HG03280 (cell line): Measurements from ENCODE around the gene TIMM9.
"Not testable (repeated sequence)": the region's sequence is repeated elsewhere in the genome, so short reads cannot be mapped to it uniquely, and the experiment has no call there.

Source experiments
- ATAC-seq: cut with Tn5 transposase; IDR thresholded peaks from one replicate; pipeline ENCODE4 v1.9.1; 2021; ENCODE audit warnings: mild to moderate bottlenecking, moderate library complexity; ENCODE audit not compliant: unreplicated experiment

The TIMM9 gene

DNA sequence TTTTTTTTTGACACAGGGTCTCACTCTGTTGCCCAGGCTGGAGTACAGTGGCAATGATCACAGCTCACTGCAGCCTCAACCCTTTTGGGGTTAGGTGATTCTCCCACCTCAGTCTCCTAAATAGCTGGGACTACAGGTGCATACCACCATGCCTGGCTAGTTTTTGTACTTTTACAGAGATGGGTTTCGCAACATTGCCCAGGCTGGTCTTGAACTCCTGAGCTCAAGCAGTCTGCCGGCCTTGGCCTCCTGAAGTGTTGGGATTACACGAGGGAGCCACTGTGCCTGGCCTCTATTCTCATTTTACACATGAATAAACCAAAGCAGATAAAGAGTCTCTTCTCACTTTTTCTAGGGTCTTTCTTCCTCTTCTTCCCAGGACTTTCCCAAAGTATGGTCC, 28.4 kb downstream of the TIMM9 start:
- no peak for ATAC-seq

DNA sequence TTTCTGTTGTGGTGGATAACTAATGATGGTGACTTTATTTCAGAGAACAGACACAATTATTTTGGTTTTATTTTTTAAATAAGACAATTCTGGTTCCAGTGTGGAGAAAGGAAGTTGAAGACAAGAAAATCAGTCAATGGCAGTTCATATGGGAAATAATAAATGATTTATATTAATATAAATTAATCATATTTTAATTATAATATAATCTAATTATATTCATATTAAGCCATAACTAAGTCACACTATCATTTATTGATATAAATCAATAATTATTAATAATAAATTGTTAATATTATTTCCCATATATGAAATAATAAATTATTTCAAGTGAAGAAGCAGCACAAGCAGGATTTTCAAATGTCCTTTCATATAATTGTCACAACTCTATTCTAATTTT, 28.8 kb downstream of the TIMM9 start:
- ATAC-seq: no peak

DNA sequence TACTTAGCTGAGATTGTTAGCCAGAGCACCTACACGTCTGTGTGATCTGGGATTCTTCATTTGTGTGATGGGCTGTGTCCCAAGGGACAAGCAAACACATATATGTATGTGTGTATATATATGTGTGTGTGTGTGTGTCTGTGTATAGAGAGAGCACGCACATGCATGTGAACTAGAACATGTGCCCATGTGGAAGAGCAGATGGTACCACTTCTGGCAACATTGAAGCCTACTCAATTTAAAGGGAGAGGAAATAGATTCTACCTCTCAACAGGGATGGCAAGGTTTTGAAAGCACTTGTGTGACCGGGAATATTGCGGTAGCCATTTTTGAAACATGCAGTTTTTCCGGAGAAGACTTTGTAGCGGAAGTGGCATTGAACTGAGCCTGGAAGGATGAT, 30.2 kb downstream of the TIMM9 start:
- ATAC-seq: no peak

DNA sequence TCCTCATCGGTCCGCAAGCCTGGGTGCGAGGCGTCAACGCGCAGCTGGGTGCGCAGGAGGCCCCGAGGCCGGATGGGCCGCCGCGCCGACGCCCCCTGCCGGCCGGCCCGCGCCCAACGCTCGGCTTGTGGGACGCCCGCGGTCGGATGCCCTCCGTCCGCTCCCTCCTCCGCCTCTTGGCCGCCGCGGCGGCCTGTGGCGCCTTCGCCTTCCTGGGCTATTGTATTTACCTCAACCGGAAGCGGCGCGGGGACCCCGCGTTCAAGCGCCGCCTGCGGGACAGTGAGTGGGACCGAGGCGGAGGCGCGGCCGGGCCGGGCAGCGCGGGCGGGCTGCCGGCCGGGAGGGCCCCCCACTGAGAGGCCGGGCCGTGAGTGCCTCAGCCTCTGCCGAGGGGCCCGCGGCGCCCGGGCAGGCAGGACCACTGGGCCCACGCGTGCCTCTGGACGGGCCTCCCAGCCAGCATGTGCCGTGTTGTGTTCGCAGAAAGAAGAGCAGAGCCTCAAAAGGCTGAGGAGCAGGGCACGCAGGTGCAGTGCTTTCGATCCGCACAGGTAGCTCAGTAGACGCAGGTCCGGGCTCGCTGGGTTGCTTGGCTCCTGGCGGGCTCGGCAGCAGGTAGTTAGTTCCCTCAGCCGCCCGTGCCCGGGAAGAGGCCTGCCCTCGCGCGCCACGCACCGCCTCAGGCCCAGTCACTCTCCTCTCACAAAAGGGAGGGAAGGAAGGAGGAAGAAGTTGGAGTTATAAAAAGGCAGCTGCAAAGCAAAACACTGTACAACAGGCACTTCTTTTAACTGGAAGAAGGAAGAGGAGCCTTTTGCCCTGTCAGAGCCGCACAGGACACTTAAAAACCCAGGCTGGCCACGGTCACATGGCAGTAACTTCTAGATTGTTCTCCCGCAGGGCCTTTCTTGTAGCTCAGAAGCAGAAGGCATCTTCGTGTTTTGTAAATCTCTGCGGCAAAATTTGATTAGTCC, 31.2 kb downstream of the TIMM9 start, which contains the start of gene TOMM20L:
Gene TOMM20L (plus strand): TSS at position 119 of the 977 bp plus-strand sequence. CDS start 28 bp downstream, at position 147.
- ATAC-seq: peak; percentile 97

DNA sequence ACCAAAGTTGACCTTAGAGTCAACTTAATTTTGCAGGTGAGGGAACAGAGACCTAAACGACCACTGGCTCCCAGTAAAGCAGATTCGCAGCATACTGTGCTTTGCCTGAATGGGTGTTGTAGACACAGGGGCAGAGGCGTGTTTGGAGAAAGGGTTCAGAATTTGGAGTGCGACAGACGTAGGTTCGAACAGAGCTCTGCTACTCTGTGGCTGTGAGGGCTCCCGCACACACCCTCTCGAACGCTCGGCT, 31.8 kb downstream of the TIMM9 start:
- no peak for ATAC-seq

DNA sequence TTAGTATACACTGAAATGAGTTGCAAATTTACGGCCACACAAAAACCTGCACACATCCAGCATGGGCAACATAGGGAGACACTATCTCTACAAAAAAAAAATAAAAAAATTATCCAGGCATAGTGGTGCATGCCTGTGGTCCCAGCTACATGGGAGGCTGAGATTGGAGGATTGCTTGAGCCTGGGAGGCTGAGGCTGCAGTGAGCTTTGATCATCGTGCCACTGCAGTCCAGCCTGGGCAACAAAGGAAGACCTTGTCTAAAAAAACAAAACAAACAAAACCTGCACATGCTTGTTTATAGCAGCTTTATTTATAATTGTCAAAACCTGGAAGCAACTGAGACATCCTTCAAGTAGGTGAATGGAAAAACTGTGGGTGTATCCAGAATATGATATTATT, 36.5 kb downstream of the TIMM9 start:
- no peak for ATAC-seq

DNA sequence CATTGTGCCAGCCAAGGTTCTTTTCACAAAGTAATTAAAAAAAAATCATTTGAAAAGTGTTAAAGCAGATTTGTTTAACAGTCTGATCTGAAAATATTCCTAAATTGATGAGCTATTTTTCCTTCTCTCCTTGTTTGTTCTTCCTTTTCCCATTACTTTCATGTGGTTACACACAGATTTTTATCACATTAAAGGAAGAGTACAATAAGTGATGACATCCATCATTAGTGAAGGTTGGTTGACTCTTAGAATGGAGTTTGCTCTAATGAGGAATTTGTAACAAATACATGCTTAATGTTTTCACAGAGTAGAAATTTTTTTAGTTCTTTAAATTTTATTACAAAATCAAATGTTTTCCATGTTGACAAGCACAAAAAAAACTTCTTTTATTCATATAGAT, 50.5 kb downstream of the TIMM9 start:
- ATAC-seq: no peak

DNA sequence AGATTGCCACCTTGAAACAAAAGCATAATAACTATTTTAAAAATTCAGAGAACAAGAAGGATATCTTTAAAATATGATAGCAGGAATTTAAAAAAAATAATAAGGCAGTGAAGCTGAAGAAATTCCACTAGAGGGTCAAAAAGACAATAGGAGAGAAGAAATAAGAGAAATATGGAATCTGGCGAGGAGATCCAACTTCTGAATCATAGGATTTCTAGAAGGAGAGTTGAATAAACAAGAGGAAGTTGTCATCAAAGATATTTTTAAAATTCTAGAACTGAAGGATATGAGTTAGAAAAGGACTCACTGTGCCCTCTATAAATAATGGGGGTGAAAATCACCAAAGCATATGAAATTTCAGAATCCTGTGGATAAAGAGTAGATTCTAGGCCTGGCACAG, 58.4 kb downstream of the TIMM9 start:
- no peak for ATAC-seq

DNA sequence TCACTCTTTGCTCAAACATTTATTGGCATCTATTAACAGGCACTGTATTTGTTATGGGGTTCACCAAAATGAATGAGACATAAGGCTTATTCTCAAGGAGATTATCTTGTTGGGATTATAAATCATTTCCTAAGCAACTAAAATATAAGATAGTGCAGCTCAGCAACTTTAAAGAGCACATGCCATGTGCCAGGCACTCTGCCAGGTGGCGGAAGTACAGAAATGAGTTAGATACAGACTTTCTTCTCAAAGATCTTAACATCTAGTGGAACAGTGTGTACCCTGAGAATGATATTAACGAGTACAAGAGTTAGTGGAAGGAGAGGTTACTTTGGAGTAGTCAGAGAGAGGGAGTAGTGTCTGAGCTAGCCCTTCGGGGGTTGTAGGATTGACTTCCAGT, 60.0 kb downstream of the TIMM9 start:
- no peak for ATAC-seq

DNA sequence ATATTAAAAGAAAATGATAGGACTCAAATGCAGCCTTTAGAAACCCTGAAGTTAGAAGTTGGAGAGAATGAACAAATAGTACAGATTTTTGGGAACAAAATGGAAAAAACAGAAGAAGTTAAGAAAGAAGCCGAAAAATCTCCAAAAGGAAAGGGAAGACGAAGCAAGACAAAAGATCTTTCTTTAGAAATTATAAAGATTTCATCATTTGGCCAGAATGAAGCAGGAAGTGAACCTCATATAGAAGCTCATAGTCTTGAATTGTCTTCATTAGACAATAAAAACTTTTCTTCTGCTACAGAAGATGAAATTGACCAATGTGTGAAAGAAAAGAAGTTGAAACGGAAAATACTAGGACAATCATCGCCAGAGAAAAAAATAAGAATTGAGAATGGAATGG, 63.0 kb downstream of the TIMM9 start:
- ATAC-seq: no peak

DNA sequence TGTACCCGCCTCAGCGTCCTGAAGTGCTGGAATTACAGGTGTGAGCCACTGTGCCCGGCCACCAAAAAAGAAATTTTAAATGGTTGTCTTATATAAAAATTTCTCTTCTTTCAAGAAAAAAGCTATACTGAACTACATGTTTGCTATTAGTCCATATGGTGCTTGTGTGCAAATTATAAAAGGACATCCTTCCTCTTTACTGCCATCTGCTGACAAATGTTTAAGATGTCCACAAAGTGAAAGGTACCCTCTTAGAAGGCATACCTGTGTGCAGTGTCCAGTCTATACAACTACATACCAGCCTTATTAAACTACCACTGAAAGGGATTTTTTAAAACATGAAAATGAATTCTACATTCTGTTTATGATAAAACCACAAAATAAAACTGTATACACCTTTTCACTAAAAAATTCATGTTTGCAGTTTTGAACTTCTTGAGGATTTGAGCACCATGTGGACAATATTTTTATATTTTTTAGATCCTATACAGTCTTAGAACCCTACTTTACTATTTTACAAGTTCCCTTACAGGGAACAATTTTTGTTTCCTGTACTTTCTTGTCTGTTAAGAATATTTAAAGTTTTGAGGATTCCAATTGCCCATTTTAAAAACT, 64.4 kb downstream of the TIMM9 start:
- no peak for ATAC-seq

DNA sequence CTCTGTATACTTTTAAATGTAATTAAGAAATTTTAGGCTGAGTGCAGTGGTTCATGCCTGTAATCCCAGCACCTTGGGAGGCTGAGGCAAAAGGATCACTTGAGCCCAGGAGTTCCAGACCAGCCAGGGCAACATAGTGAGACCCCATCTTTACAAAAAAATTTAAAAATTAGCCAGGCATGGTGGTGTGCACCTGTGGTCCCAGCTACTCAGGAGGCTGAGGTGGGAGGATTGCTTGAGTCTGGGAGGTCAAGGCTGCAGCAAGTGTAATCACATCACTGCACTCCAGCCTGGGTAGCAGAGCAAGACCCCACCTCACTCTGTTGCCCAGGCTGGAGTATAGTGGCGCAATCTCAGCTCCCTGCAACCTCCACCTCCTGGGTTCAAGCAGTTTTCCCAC, 65.1 kb downstream of the TIMM9 start:
- not testable (repeated sequence) for ATAC-seq
